K562 (cell line): ENCODE measurements around the gene SPATA31C2. TPM values are rescaled to one million over a fixed set of nuclear protein-coding genes. Genes with fewer than 3 reads are reported as not detected.

Experiments used
- ATAC-seq: fragments of 200-7000 bp; cut with Tn5 transposase; 3 replicates; pipeline ENCODE4 v1.9.1; 2020; ENCODE audit warnings: moderate library complexity
- BruUV-seq: library from RNA; stranded (reverse); fragments of 400-500 nt; replicated peaks from 2 replicates; lab custom pipeline; 2021; lab: Mats Ljungman, UMichigan
- CTCF ChIA-PET: fragments of 300-600 bp; formaldehyde crosslinking; extraction: SDS; loops from one replicate; lab custom pipeline; 2021; ENCODE audit warnings: low intra/inter-chr PET ratio; lab: Yijun Ruan, JAX
- POLR2A ChIA-PET: fragments of 300-600, 350-650 bp; sonication (Branson Sonifier 250); formaldehyde crosslinking; extraction: SDS; loops from one replicate; lab custom pipeline; 2021; ENCODE audit warnings: antibody characterized with exemption, inconsistent platforms; lab: Yijun Ruan, JAX
- DNase-seq, 4 experiments: peaks; one replicate each; pipeline versions ENCODE4 v3.0.0 to v3.0.0-alpha.2; 2011 to 2018; ENCODE audit warnings: low spot score in 3 of 4, mixed read lengths in 3 of 4; ENCODE audit errors: extremely low read depth in 1 of 4
- FAIRE-seq: peaks from 2 replicates; lab custom pipeline; 2011; peaks lifted over from hg19 to GRCh38; lab: Jason Lieb, UNC
- H2AFZ ChIP-seq: 2 replicates; pipeline ENCODE4 v1.6.0; 2011; ENCODE audit warnings: low read depth, low read length, control low read depth, inconsistent platforms
- H3K27ac ChIP-seq: fragments of 200-600 bp; 3 replicates; pipeline ENCODE4 v1.8.0; 2011; ENCODE audit warnings: low read depth, mild to moderate bottlenecking, control low read depth, inconsistent platforms, low read length, moderate library complexity, mixed read lengths; ENCODE audit errors: extremely low read depth
- H3K27me3 ChIP-seq, 2 experiments: fragments of 300-600 bp in 1 of 2; 2 replicates in 1 of 2; 3 replicates in 1 of 2; pipeline versions ENCODE4 v1.6.0 to v1.8.0; 2011; ENCODE audit warnings: inconsistent platforms in 2 of 2, low read length in 2 of 2, mild to moderate bottlenecking in 1 of 2, mixed read lengths in 1 of 2, moderate library complexity in 1 of 2; ENCODE audit not compliant: control insufficient read depth in 2 of 2, insufficient read depth in 2 of 2
- H3K36me3 ChIP-seq: fragments of 300-600 bp; 3 replicates; pipeline ENCODE4 v1.8.0; 2011; ENCODE audit warnings: mild to moderate bottlenecking, low read length, inconsistent platforms; ENCODE audit not compliant: control insufficient read depth, insufficient read depth
- H3K4me1 ChIP-seq, 2 experiments: fragments of 200-600 bp in 1 of 2; replicated peaks in 1 of 2; 2 replicates in 1 of 2; 3 replicates in 1 of 2; pipeline versions ENCODE4 v1.5.1 to v1.8.0; 2011; ENCODE audit warnings: inconsistent platforms in 2 of 2, low read length in 2 of 2, mild to moderate bottlenecking in 1 of 2, mixed read lengths in 1 of 2, moderate library complexity in 1 of 2; ENCODE audit not compliant: control insufficient read depth in 2 of 2, insufficient read depth in 2 of 2
- H3K4me2 ChIP-seq: 2 replicates; pipeline ENCODE4 v1.6.1; 2011; ENCODE audit warnings: low read length, control low read depth, inconsistent platforms, mixed read lengths; ENCODE audit not compliant: insufficient read depth
- H3K4me3 ChIP-seq: fragments of 200-600 bp; sonication (generic), shearing (Covaris generic); 2 replicates; pipeline ENCODE4 v1.5.1; 2016; ENCODE audit warnings: control low read depth, inconsistent platforms
- H3K79me2 ChIP-seq: fragments of 200-600 bp; 3 replicates; pipeline ENCODE4 v1.8.0; 2011; ENCODE audit warnings: low read length, inconsistent platforms; ENCODE audit not compliant: control insufficient read depth, insufficient read depth
- H3K9ac ChIP-seq, 2 experiments: 2 replicates each; pipeline versions ENCODE4 v1.6.0 to v1.6.1; 2011; ENCODE audit warnings: low read depth in 2 of 2, low read length in 2 of 2, control low read depth in 1 of 2, inconsistent platforms in 1 of 2, mild to moderate bottlenecking in 1 of 2, mixed read lengths in 1 of 2; ENCODE audit not compliant: insufficient read depth in 1 of 2
- H3K9me1 ChIP-seq: one replicate; pipeline ENCODE4 v1.6.0; 2011; ENCODE audit warnings: inconsistent platforms, mild to moderate bottlenecking, low read length, moderate library complexity; ENCODE audit not compliant: control insufficient read depth, insufficient read depth
- H3K9me3 ChIP-seq: replicated peaks from 2 replicates; pipeline ENCODE4 v1.5.1; 2011; ENCODE audit warnings: low read depth, low read length, inconsistent platforms; ENCODE audit not compliant: control insufficient read depth, insufficient read depth
- H4K20me1 ChIP-seq: replicated peaks from 2 replicates; pipeline ENCODE4 v1.6.1; 2011; ENCODE audit warnings: low read length, inconsistent platforms, mixed read lengths; ENCODE audit not compliant: control insufficient read depth, insufficient read depth
- ATF3 ChIP-seq, 2 experiments: fragments of 450-650 bp in 1 of 2; sonication (generic) in 1 of 2; formaldehyde crosslinking in 1 of 2; IDR thresholded peaks in 1 of 2; conservative IDR thresholded peaks in 1 of 2; 2 replicates each; pipeline versions ENCODE4 v1.6.1 to v1.8.1; 2016 to 2023; ENCODE audit warnings: mild to moderate bottlenecking in 2 of 2, moderate library complexity in 2 of 2, inconsistent platforms in 1 of 2, missing genetic modification reagents in 1 of 2
- EGR1 ChIP-seq: fragments of 450-650 bp; conservative IDR thresholded peaks from 2 replicates; pipeline ENCODE4 v1.6.1; 2017; ENCODE audit warnings: mild to moderate bottlenecking
- NR3C1 ChIP-seq: sonication (generic); formaldehyde crosslinking; IDR thresholded peaks from 2 replicates; pipeline ENCODE4 v1.8.1; 2022; ENCODE audit warnings: missing genetic modification reagents
- ZNF778 ChIP-seq: fragments of 450-650 bp; formaldehyde crosslinking; IDR thresholded peaks from 2 replicates; pipeline ENCODE4 v1.4.0; 2020; ENCODE audit warnings: mild to moderate bottlenecking, moderate library complexity
- WGBS: fragments of 100-300 bp; shearing (Covaris generic); methylation state at CpG from one replicate; pipeline ENCODE4 v1.1.6; 2016; ENCODE audit warnings: low coverage, mixed read lengths; ENCODE audit not compliant: insufficient coverage; ENCODE audit errors: missing lambda C conversion rate; 5-methylcytosine and 5-hydroxymethylcytosine counted together
- in situ Hi-C: fragments of 300-500 bp; cut with MboI; formaldehyde crosslinking; loops from 4 replicates; pipeline ENCODE4 v1.15.0; 2018; ENCODE audit warnings: inconsistent platforms, mixed read lengths
- intact Hi-C: fragments of 100-400 bp; cut with micrococcal nuclease; formaldehyde crosslinking; loops from 2 replicates; pipeline ENCODE4 v1.14.2; 2022
- polyA plus RNA-seq, 8 experiments: library from polyadenylated mRNA; depleted of rRNA in 4 of 8; stranded (reverse) in 5 of 8; unstranded in 3 of 8; fragments of >200 nt; fragmentation: Nextera tagmentation in 2 of 8; fragmentation: Illumina TruSeq in 1 of 8; extraction: Ambion mirVana in 2 of 8; extraction: Trizol in 1 of 8; gene quantifications; 2 replicates each; pipeline versions ENCODE4 v1.2.1 to v1.2.3, GENCODE V29; 2011 to 2014; ENCODE audit warnings: inconsistent platforms in 1 of 8, missing spikeins in 1 of 8
- total RNA-seq, 7 experiments: library from RNA; depleted of rRNA in 6 of 7; stranded (reverse); fragments of >200 nt in 6 of 7; fragmentation: Illumina TruSeq in 2 of 7; extraction: Trizol in 2 of 7; gene quantifications; 2 replicates each; pipeline versions ENCODE4 v1.2.1 to v1.2.3, GENCODE V29; 2011 to 2021; ENCODE audit warnings: low replicate concordance in 1 of 7

Gene SPATA31C2
- total and polyA plus RNA-seq, 9 of the 15 experiments (the other 6 are each of a cell fraction or from before 2014, with no cell fraction given), result 0.04 to 0.27 (median 0.16) TPM

GRCh38 chr9:88092797-88093331, 45.4 kb downstream of the SPATA31C2 start:
- no peak overlapping the region for H2AFZ ChIP-seq
- no peaks in the 10 kb centered on the region for H3K9me3 ChIP-seq
- ATAC-seq, result peak; percentile 42; the same call in 2 of the 3 replicates
- no peaks in the 10 kb centered on the region; the same call in 1 of the 2 replicates for H4K20me1 ChIP-seq
- no peaks in the 10 kb centered on the region for H3K36me3 ChIP-seq
- H3K79me2 ChIP-seq, result no peaks in the 10 kb centered on the region
- in situ Hi-C loops, result no loop called here
- intact Hi-C loops, result no loop called here
- no peak overlapping the region for H3K27ac ChIP-seq
- ChIA-PET CTCF (no interaction called here), POLR2A (no interaction called here)
- H3K4me1 ChIP-seq, result no peaks in the 10 kb centered on the region
- H3K27me3 ChIP-seq, result no peaks in the 10 kb centered on the region; a peak in 2 of 5 replicates
- no peak overlapping the region for H3K9ac ChIP-seq
- H3K9me1 ChIP-seq, result no peaks in the 10 kb centered on the region
- no TSS peak for BruUV-seq
- no peak for DNase-seq
- 0% methylated on average over 10 of the region's 10 CpGs for WGBS
- TF ChIP-seq ATF3 (IDR thresholded peaks at IDR 0.05) (peak; percentile 37; the same call in 1 of the 2 replicates), ATF3 (CRISPR knock-in tag; conservative IDR thresholded peaks at IDR 0.05) (no peak), NR3C1 (CRISPR knock-in tag) (no peak), ZNF778 (CRISPR knock-in tag) (no peak), EGR1 (no peak)
- no peak overlapping the region for H3K4me3 ChIP-seq
- FAIRE-seq, result no peak
- no peak overlapping the region for H3K4me2 ChIP-seq
